T-helper 1 cell treated with Interleukin-12 subunit alpha and Interleukin-12 subunit beta and Interleukin-4 antibody, amounts not matched to agents 30 μg/mL and 1 μg/mL, for 36 hours (primary cell): ENCODE results near the gene CPTP.

Source experiments
- H3K27ac Mint-ChIP-seq: one replicate; pipeline ENCODE4 v1.8.0; 2021; ENCODE audit warnings: mild to moderate bottlenecking, mixed read lengths
- H3K27me3 Mint-ChIP-seq: one replicate; pipeline ENCODE4 v1.8.0; 2021; ENCODE audit warnings: low read depth, mixed read lengths
- H3K36me3 Mint-ChIP-seq: one replicate; pipeline ENCODE4 v1.8.0; 2021; ENCODE audit warnings: low read depth, mixed read lengths
- H3K4me1 Mint-ChIP-seq: one replicate; pipeline ENCODE4 v1.8.0; 2021; ENCODE audit warnings: low read depth, mixed read lengths
- H3K4me3 Mint-ChIP-seq: one replicate; pipeline ENCODE4 v1.8.0; 2021; ENCODE audit warnings: mild to moderate bottlenecking, moderate library complexity, mixed read lengths
- H3K9me3 Mint-ChIP-seq: one replicate; pipeline ENCODE4 v1.8.0; 2021; ENCODE audit warnings: mixed read lengths

CPTP gene

GRCh38 chr1:1324524-1325287 is at the start of gene CPTP, which contains the start of gene INTS11:
Gene CPTP (plus strand): TSS chr1:1324802. CDS start chr1:1326911, 2,109 bp downstream.
Gene INTS11 (minus strand): TSS chr1:1324660. CDS start chr1:1324608, 52 bp downstream.
- peak within 1 kb of the TSS; percentile 92 for H3K27ac Mint-ChIP-seq
- H3K4me3 Mint-ChIP-seq: peak within 1 kb of the TSS; percentile 91
- no peaks in the 10 kb centered on the region for H3K27me3 Mint-ChIP-seq
- H3K9me3 Mint-ChIP-seq: no peaks in the 10 kb centered on the region
- H3K4me1 Mint-ChIP-seq: peaks cover 20% of the 10 kb centered on the region
- H3K36me3 Mint-ChIP-seq: peaks cover 6% of the 10 kb centered on the region

- no peak overlapping the region for H3K27ac Mint-ChIP-seq
- peak overlapping the region; percentile 60 for H3K4me3 Mint-ChIP-seq
- no peaks in the 10 kb centered on the region for H3K9me3 Mint-ChIP-seq
- peaks cover 25% of the 10 kb centered on the region for H3K4me1 Mint-ChIP-seq
- H3K36me3 Mint-ChIP-seq: peaks cover 16% of the 10 kb centered on the region
- H3K27me3 Mint-ChIP-seq: no peaks in the 10 kb centered on the region
Measured at GRCh38 chr1:1274931-1275431, 49.6 kb upstream of the CPTP start.

- Mint-ChIP-seq H3K36me3 (peaks cover 9% of the 10 kb centered on the region), H3K27me3 (no peaks in the 10 kb centered on the region), H3K27ac (no peak overlapping the region), H3K4me1 (peaks cover 16% of the 10 kb centered on the region), H3K4me3 (no peak overlapping the region), H3K9me3 (no peaks in the 10 kb centered on the region)
Measured at GRCh38 chr1:1275836-1276235, 48.8 kb upstream of the CPTP start.

- Mint-ChIP-seq H3K4me1 (no peaks in the 10 kb centered on the region), H3K9me3 (no peaks in the 10 kb centered on the region), H3K27ac (no peak overlapping the region), H3K36me3 (no peaks in the 10 kb centered on the region), H3K27me3 (no peaks in the 10 kb centered on the region), H3K4me3 (no peak overlapping the region)
Measured at GRCh38 chr1:1278620-1279019, 46.0 kb upstream of the CPTP start.

- Mint-ChIP-seq H3K27me3 (no peaks in the 10 kb centered on the region), H3K9me3 (no peaks in the 10 kb centered on the region), H3K36me3 (no peaks in the 10 kb centered on the region), H3K4me1 (no peaks in the 10 kb centered on the region), H3K27ac (no peak overlapping the region), H3K4me3 (no peak overlapping the region)
Measured at GRCh38 chr1:1279028-1279427, 45.6 kb upstream of the CPTP start.

GRCh38 chr1:1280782-1281481 is 43.7 kb upstream of the CPTP start:
- Mint-ChIP-seq H3K27me3 (no peaks in the 10 kb centered on the region), H3K9me3 (no peaks in the 10 kb centered on the region), H3K4me3 (no peak overlapping the region), H3K36me3 (no peaks in the 10 kb centered on the region), H3K4me1 (no peaks in the 10 kb centered on the region), H3K27ac (no peak overlapping the region)

- no peaks in the 10 kb centered on the region for H3K36me3 Mint-ChIP-seq
- H3K4me3 Mint-ChIP-seq: no peak overlapping the region
- no peaks in the 10 kb centered on the region for H3K4me1 Mint-ChIP-seq
- no peaks in the 10 kb centered on the region for H3K9me3 Mint-ChIP-seq
- H3K27ac Mint-ChIP-seq: no peak overlapping the region
- no peaks in the 10 kb centered on the region for H3K27me3 Mint-ChIP-seq
Measured at GRCh38 chr1:1281533-1282321, 42.9 kb upstream of the CPTP start.

GRCh38 chr1:1282998-1283397 is 41.6 kb upstream of the CPTP start:
- no peaks in the 10 kb centered on the region for H3K27me3 Mint-ChIP-seq
- no peak overlapping the region for H3K27ac Mint-ChIP-seq
- H3K4me1 Mint-ChIP-seq: no peaks in the 10 kb centered on the region
- no peaks in the 10 kb centered on the region for H3K9me3 Mint-ChIP-seq
- H3K36me3 Mint-ChIP-seq: no peaks in the 10 kb centered on the region
- no peak overlapping the region for H3K4me3 Mint-ChIP-seq

- no peaks in the 10 kb centered on the region for H3K27me3 Mint-ChIP-seq
- no peaks in the 10 kb centered on the region for H3K36me3 Mint-ChIP-seq
- H3K4me1 Mint-ChIP-seq: no peaks in the 10 kb centered on the region
- H3K27ac Mint-ChIP-seq: no peak overlapping the region
- H3K4me3 Mint-ChIP-seq: no peak overlapping the region
- no peaks in the 10 kb centered on the region for H3K9me3 Mint-ChIP-seq
Measured at GRCh38 chr1:1283821-1284220, 40.8 kb upstream of the CPTP start.

GRCh38 chr1:1284221-1285101 is 40.1 kb upstream of the CPTP start:
- no peaks in the 10 kb centered on the region for H3K4me1 Mint-ChIP-seq
- H3K4me3 Mint-ChIP-seq: no peak overlapping the region
- H3K9me3 Mint-ChIP-seq: no peaks in the 10 kb centered on the region
- H3K27ac Mint-ChIP-seq: no peak overlapping the region
- no peaks in the 10 kb centered on the region for H3K36me3 Mint-ChIP-seq
- H3K27me3 Mint-ChIP-seq: no peaks in the 10 kb centered on the region

- no peaks in the 10 kb centered on the region for H3K36me3 Mint-ChIP-seq
- H3K27ac Mint-ChIP-seq: no peak overlapping the region
- no peak overlapping the region for H3K4me3 Mint-ChIP-seq
- H3K27me3 Mint-ChIP-seq: no peaks in the 10 kb centered on the region
- no peaks in the 10 kb centered on the region for H3K4me1 Mint-ChIP-seq
- H3K9me3 Mint-ChIP-seq: no peaks in the 10 kb centered on the region
Measured at GRCh38 chr1:1285102-1285571, 39.5 kb upstream of the CPTP start.

GRCh38 chr1:1285611-1286311 is 38.8 kb upstream of the CPTP start:
- Mint-ChIP-seq H3K4me1 (no peaks in the 10 kb centered on the region), H3K27me3 (no peaks in the 10 kb centered on the region), H3K36me3 (no peaks in the 10 kb centered on the region), H3K9me3 (no peaks in the 10 kb centered on the region), H3K4me3 (no peak overlapping the region), H3K27ac (no peak overlapping the region)
